PC-3 (cell line): ENCODE measurements around the gene SLC6A9. TPM values are rescaled to one million over a fixed set of nuclear protein-coding genes. Genes with fewer than 3 reads are reported as not detected.

Experiments
- ATAC-seq: fragments of 200-7000 bp; cut with Tn5 transposase; 2 replicates; pipeline ENCODE4 v1.9.1; 2020; ENCODE audit warnings: mild to moderate bottlenecking, moderate library complexity
- BruUV-seq: library from RNA; stranded (reverse); fragments of 400-500 nt; replicated peaks from 2 replicates; lab custom pipeline; 2021; lab: Mats Ljungman, UMichigan
- CTCF ChIA-PET: fragments of 300-600 bp; sonication (Branson Sonifier 250); formaldehyde crosslinking; loops from one replicate; lab custom pipeline; 2022; ENCODE audit warnings: antibody characterized with exemption; lab: Charles Lee
- POLR2A ChIA-PET: fragments of 300-600 bp; sonication (Branson Sonifier 250); formaldehyde crosslinking; loops from one replicate; lab custom pipeline; 2022; ENCODE audit warnings: antibody characterized with exemption; ENCODE audit not compliant: unreplicated experiment; lab: Charles Lee
- DNase-seq: peaks from one replicate; pipeline ENCODE4 v3.0.0-alpha.2; 2015
- H2AFZ ChIP-seq: fragments of 300-600 bp; sonication (generic); 2 replicates; pipeline ENCODE4 v1.6.0; 2016; ENCODE audit warnings: antibody characterized with exemption, low read length
- H3F3A ChIP-seq: fragments of 300-600 bp; sonication (generic); one replicate; pipeline ENCODE4 v1.6.0; 2017; ENCODE audit warnings: antibody characterized with exemption, low read length, control low read depth, mild to moderate bottlenecking; ENCODE audit not compliant: unreplicated experiment
- H3K27ac ChIP-seq: fragments of 300-600 bp; sonication (generic); 2 replicates; pipeline ENCODE4 v1.5.1; 2016; ENCODE audit warnings: mild to moderate bottlenecking, low read length
- H3K27me3 ChIP-seq: fragments of 300-600 bp; sonication (generic); 2 replicates; pipeline ENCODE4 v1.6.1; 2016; ENCODE audit warnings: low read length, mixed read lengths
- H3K36me3 ChIP-seq: fragments of 300-600 bp; sonication (generic); 2 replicates; pipeline ENCODE4 v1.6.1; 2016; ENCODE audit warnings: low read depth, mixed run types, low read length, mixed read lengths
- H3K4me1 ChIP-seq: fragments of 300-600 bp; sonication (generic); 2 replicates; pipeline ENCODE4 v1.5.1; 2016; ENCODE audit warnings: low read length; ENCODE audit not compliant: insufficient read depth
- H3K4me2 ChIP-seq: fragments of 300-600 bp; sonication (generic); 2 replicates; pipeline ENCODE4 v1.6.0; 2016; ENCODE audit warnings: low read length
- H3K4me3 ChIP-seq: fragments of 300-600 bp; sonication (generic); 2 replicates; pipeline ENCODE4 v1.5.1; 2016; ENCODE audit warnings: mild to moderate bottlenecking, low read length, mixed read lengths
- H3K79me2 ChIP-seq: fragments of 300-600 bp; sonication (generic); 2 replicates; pipeline ENCODE4 v1.6.1; 2017; ENCODE audit warnings: low read length, mixed read lengths
- H3K9ac ChIP-seq: fragments of 300-600 bp; sonication (generic); 2 replicates; pipeline ENCODE4 v1.6.0; 2016; ENCODE audit warnings: mild to moderate bottlenecking, low read length
- H3K9me2 ChIP-seq: fragments of 300-600 bp; sonication (generic); replicated peaks from 2 replicates; pipeline ENCODE4 v1.6.1; 2016; ENCODE audit warnings: mixed run types, low read length, mixed read lengths
- H3K9me3 ChIP-seq: fragments of 300-600 bp; sonication (generic); 2 replicates; pipeline ENCODE4 v1.6.1; 2016; ENCODE audit warnings: low read length, mixed read lengths
- H4K20me1 ChIP-seq: fragments of 300-600 bp; sonication (generic); 2 replicates; pipeline ENCODE4 v1.6.1; 2016; ENCODE audit warnings: low read length, mixed read lengths
- EZH2 ChIP-seq: fragments of 300-600 bp; sonication (generic); IDR thresholded peaks from one replicate; pipeline ENCODE4 v1.6.1; 2017; ENCODE audit warnings: antibody characterized with exemption, mild to moderate bottlenecking, low read length; ENCODE audit not compliant: unreplicated experiment
- EZH2phosphoT487 ChIP-seq: fragments of 300-600 bp; sonication (generic); IDR thresholded peaks from 2 replicates; pipeline ENCODE4 v1.6.1; 2018; ENCODE audit warnings: mild to moderate bottlenecking, antibody characterized with exemption, low read length, borderline replicate concordance
- intact Hi-C: fragments of 100-400 bp; cut with micrococcal nuclease; formaldehyde crosslinking; loops from 2 replicates; pipeline ENCODE4 v1.9.0; 2023
- total RNA-seq: library from RNA; depleted of rRNA; stranded (reverse); fragments of >200 nt; gene quantifications from 2 replicates; pipeline ENCODE4 v1.2.3, GENCODE V29; 2014
- TF ChIP-seq, protein P1 (sequence below): fragments of 300-600 bp; sonication (generic); conservative IDR thresholded peaks from 2 replicates; pipeline ENCODE4 v1.5.1; 2017; ENCODE audit warnings: antibody characterized with exemption, low read depth, mild to moderate bottlenecking, low read length

Gene SLC6A9
- total RNA-seq, 1 experiment from 2014 or later = 11.2 TPM

DNA sequence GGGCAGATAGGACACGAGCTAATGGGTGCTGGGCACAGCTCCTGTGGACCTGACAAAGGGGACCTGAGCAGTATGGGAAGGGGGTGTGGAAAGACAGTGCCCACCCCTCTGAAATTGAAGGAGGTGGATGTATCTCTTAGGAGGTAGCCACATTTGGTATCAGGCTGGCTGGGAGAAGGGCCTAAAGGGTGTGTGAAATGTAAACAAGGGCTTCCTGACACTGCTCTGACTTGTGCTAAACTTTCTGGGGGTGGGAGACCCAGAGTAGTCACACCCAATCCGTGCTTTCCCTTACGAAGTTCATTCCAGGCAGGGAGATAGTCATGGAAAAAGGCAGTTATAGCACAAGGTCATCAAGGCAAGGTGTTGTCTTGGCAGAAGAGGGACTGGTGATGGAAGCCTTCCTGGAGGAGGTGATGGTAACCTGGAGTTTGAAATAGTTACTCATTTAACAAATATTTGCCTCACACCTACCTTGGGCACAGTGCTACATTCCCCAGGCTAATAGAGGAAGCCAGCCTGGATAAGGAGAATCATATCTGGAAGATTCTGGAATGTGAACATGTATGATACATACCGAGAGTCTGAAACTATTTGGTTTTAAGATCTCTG is 45.2 kb downstream of the SLC6A9 start:
- 0 out of 2 replicates have a peak, but pooled peaks have one; percentile 3 for ATAC-seq
- no peaks in the 10 kb centered on the region for H4K20me1 ChIP-seq
- no peak for DNase-seq

DNA sequence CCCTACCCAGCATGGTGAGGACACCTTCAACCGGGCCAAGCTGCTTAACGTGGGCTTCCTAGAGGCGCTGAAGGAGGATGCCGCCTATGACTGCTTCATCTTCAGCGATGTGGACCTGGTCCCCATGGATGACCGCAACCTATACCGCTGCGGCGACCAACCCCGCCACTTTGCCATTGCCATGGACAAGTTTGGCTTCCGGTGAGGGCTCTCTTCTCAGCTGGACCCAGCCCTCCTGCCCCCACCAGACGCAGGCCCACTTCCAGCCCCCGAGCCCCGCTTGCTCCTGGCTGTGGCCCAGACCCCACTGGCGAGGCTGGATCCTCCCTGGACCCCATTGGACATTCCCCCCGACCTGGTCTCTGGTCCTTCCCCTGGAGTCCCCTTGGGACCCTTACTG is 46.4 kb downstream of the SLC6A9 start:
- no peak overlapping the region for H3K9ac ChIP-seq
- ChIA-PET CTCF (no interaction called here), POLR2A (no interaction called here)
- ATAC-seq = no peak
- no peak overlapping the region for H3K27ac ChIP-seq
- intact Hi-C loops = no loop called here
- BruUV-seq = no TSS peak
- no peaks in the 10 kb centered on the region for H4K20me1 ChIP-seq
- peaks cover 37% of the 10 kb centered on the region for H3K79me2 ChIP-seq
- H3F3A ChIP-seq = no peaks in the 10 kb centered on the region
- H3K4me3 ChIP-seq = no peak overlapping the region
- no peak overlapping the region for H3K4me2 ChIP-seq
- DNase-seq = no peak
- H3K4me1 ChIP-seq = peaks cover 13% of the 10 kb centered on the region
- no peak overlapping the region for H2AFZ ChIP-seq
- no peaks in the 10 kb centered on the region for H3K27me3 ChIP-seq
- H3K9me2 ChIP-seq = no peaks in the 10 kb centered on the region
- H3K9me3 ChIP-seq = no peaks in the 10 kb centered on the region
- H3K36me3 ChIP-seq = peaks cover 9% of the 10 kb centered on the region; the same call in 1 of the 2 replicates
- TF ChIP-seq EZH2phosphoT487 = no peak

More for the DNA sequence above, 45.2 kb downstream of the SLC6A9 start:
- Histone ChIP-seq H3K79me2 (peaks cover 25% of the 10 kb centered on the region), H3F3A (no peaks in the 10 kb centered on the region), H3K9ac (no peak overlapping the region), H2AFZ (no peak overlapping the region), H3K36me3 (peaks cover 9% of the 10 kb centered on the region; the same call in 1 of the 2 replicates), H3K4me1 (peaks cover 9% of the 10 kb centered on the region), H3K9me2 (no peaks in the 10 kb centered on the region), H3K4me2 (no peak overlapping the region), H3K27me3 (no peaks in the 10 kb centered on the region), H3K4me3 (no peak overlapping the region), H3K27ac (no peak overlapping the region), H3K9me3 (no peaks in the 10 kb centered on the region)
- POLR2A ChIA-PET = no interaction called here
- TF ChIP-seq, protein P1, sequence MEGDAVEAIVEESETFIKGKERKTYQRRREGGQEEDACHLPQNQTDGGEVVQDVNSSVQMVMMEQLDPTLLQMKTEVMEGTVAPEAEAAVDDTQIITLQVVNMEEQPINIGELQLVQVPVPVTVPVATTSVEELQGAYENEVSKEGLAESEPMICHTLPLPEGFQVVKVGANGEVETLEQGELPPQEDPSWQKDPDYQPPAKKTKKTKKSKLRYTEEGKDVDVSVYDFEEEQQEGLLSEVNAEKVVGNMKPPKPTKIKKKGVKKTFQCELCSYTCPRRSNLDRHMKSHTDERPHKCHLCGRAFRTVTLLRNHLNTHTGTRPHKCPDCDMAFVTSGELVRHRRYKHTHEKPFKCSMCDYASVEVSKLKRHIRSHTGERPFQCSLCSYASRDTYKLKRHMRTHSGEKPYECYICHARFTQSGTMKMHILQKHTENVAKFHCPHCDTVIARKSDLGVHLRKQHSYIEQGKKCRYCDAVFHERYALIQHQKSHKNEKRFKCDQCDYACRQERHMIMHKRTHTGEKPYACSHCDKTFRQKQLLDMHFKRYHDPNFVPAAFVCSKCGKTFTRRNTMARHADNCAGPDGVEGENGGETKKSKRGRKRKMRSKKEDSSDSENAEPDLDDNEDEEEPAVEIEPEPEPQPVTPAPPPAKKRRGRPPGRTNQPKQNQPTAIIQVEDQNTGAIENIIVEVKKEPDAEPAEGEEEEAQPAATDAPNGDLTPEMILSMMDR = no peak
- TF ChIP-seq EZH2phosphoT487 (no peak), EZH2 (no peak)
- no TSS peak for BruUV-seq
- CTCF ChIA-PET = no interaction called here
- intact Hi-C loops = no loop called here

DNA sequence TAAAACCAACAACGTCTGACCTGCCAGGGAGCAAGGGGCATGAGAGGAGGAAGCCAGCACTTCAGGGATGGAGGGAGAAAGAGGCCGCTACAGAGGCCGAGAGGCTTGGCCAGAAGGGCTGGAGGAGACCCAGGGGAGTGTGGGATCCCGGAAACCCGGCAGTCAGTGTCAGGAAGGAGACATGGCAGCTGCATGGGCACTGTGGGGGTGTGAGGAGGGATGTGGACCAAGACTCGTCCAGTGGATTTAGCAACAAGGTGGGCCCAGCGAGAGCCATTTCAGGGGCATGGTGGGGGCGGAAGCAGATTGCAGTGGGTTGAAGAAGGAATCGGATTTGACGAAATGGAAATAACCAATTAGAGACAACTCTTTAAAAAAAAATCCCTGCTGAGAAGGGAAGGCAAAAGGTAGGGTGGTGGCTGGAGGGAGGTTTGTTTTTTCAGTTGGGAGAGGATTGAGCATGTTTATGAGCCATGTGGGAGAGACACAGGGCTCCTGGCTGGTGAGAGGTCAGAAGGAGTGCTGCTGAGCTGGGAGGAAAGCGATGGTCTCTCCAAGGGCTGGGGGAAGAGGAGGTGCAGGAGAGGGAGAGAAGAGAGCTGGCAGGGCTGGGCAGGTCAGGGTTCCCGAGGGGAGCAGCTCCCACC is 47.9 kb downstream of the SLC6A9 start:
- POLR2A ChIA-PET = no interaction called here
- DNase-seq (no peak), ATAC-seq (no peak)
- CTCF ChIA-PET = no interaction called here
- Histone ChIP-seq H4K20me1 (no peaks in the 10 kb centered on the region), H3K4me2 (no peak overlapping the region), H3K9ac (no peak overlapping the region), H3K27ac (no peak overlapping the region), H3K4me1 (peaks cover 20% of the 10 kb centered on the region), H3F3A (no peaks in the 10 kb centered on the region), H3K4me3 (no peak overlapping the region), H2AFZ (no peak overlapping the region), H3K36me3 (peaks cover 9% of the 10 kb centered on the region; the same call in 1 of the 2 replicates), H3K9me3 (no peaks in the 10 kb centered on the region), H3K79me2 (peaks cover 48% of the 10 kb centered on the region), H3K27me3 (no peaks in the 10 kb centered on the region), H3K9me2 (no peaks in the 10 kb centered on the region)
- intact Hi-C loops = no loop called here
- BruUV-seq = no TSS peak
- TF ChIP-seq EZH2phosphoT487 (no peak), EZH2 (no peak)
- TF ChIP-seq, protein P1 = no peak
